Measurements from ENCODE around the gene HOGA1. TPM values are rescaled to one million over a fixed set of nuclear protein-coding genes. Genes with fewer than 3 reads are reported as not detected.

The HOGA1 gene
- total RNA-seq, 1 experiment from 2014 or later, result 4.4 TPM

DNA sequence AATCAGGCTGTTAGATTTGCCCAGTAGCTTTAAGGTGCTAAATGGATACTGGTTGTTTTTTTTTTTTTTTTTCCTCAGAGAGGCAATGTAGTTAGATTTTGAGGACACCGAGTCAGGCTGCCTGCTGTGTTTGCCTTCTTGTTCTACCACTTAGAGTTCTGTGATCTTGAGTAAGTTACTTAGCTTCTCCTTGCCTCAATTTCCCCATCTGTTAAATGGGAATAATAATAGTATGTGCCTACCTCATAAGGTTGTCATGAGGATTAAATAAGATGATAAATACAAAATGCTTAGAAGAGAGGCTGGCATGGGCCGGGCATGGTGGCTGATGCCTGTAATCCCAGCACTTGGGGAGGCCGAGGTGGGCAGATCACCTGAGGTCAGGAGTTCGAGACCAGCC, 34.5 kb downstream of the HOGA1 start:
- Histone ChIP-seq H3K4me2 (no peak overlapping the region), H3K4me3 (no peak overlapping the region), H3K9me2 (ENCODE audit: insufficient read depth) (no peaks in the 10 kb centered on the region), H2AFZ (no peak overlapping the region), H3K27me3 (ENCODE audit: insufficient read depth, low read depth) (no peaks in the 10 kb centered on the region), H3F3A (ENCODE audit: insufficient read depth, low read depth) (no peaks in the 10 kb centered on the region), H3K4me1 (replicated peaks; ENCODE audit: insufficient read depth) (no peaks in the 10 kb centered on the region), H3K36me3 (ENCODE audit: low read depth) (no peaks in the 10 kb centered on the region), H4K20me1 (ENCODE audit: insufficient read depth) (no peaks in the 10 kb centered on the region), H3K27ac (no peak overlapping the region), H3K9me3 (ENCODE audit: insufficient read depth, low read depth) (no peaks in the 10 kb centered on the region), H3K79me2 (ENCODE audit: low read depth) (no peaks in the 10 kb centered on the region)
- no peak for TF ChIP-seq CTCF (conservative IDR thresholded peaks at IDR 0.05)
- TF ChIP-seq EZH2 (IDR thresholded peaks at IDR 0.05; ENCODE audit: low read depth), result no peak
- POLR2A ChIA-PET (ENCODE audit: unreplicated experiment), result interaction anchor here (0.7 kb wide), 1 partner anchor 14 kb away, joined by 4 read pairs; no protein-coding TSS in a partner anchor
- CTCF ChIA-PET, result interaction anchor here (0.7 kb wide), 1 partner anchor 101 kb away, joined by 16 read pairs; no protein-coding TSS in a partner anchor
- no peak for DNase-seq
- intact Hi-C loops (cut with micrococcal nuclease; ENCODE audit: unreplicated experiment), result loop anchor here (10.0 kb wide), 1 partner anchor 64 kb away; no protein-coding TSS in a partner anchor
- BruUV-seq (replicated peaks), result no TSS peak

- Histone ChIP-seq H3K4me2 (no peak overlapping the region), H3K9me2 (ENCODE audit: insufficient read depth) (no peaks in the 10 kb centered on the region), H3K27me3 (ENCODE audit: insufficient read depth, low read depth) (no peaks in the 10 kb centered on the region), H3K79me2 (ENCODE audit: low read depth) (no peaks in the 10 kb centered on the region), H4K20me1 (ENCODE audit: insufficient read depth) (no peaks in the 10 kb centered on the region), H3K4me3 (no peak overlapping the region), H3K27ac (no peak overlapping the region), H3K4me1 (replicated peaks; ENCODE audit: insufficient read depth) (no peaks in the 10 kb centered on the region), H2AFZ (no peak overlapping the region), H3F3A (ENCODE audit: insufficient read depth, low read depth) (no peaks in the 10 kb centered on the region), H3K9me3 (ENCODE audit: insufficient read depth, low read depth) (no peaks in the 10 kb centered on the region), H3K36me3 (ENCODE audit: low read depth) (no peaks in the 10 kb centered on the region)
- DNase-seq, result no peak
- no TSS peak for BruUV-seq (replicated peaks)
- no peak for TF ChIP-seq CTCF (conservative IDR thresholded peaks at IDR 0.05)
- no peak for TF ChIP-seq EZH2 (IDR thresholded peaks at IDR 0.05; ENCODE audit: low read depth)
- ChIA-PET CTCF (no interaction called here), POLR2A (ENCODE audit: unreplicated experiment) (no interaction called here)
- intact Hi-C loops (cut with micrococcal nuclease; ENCODE audit: unreplicated experiment), result no loop called here
These were observed 39.1 kb downstream of the HOGA1 start for GRCh38 chr10:97623277-97623676.

DNA sequence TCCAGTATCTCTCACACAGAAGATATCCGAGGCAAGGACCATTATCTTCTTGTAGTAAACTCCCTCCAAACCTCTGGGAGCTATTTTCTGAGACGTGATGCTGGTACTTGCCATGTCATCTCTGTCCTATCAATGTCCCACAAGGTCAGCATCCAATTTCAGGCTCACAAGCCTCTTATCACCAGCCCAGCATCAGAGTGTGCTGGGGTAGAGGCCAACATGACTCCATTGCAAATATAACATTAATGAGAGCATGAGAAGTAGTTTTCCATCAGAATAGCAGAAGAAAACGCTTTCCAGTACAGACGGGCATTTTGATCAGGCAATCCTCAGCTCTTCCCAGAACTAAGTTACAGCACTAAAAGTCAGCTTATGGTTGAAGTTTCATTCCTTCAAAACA, 43.5 kb downstream of the HOGA1 start:
- CTCF ChIA-PET, result interaction anchor here (0.6 kb wide), 1 partner anchor 44 kb away, joined by 3 read pairs; no protein-coding TSS in a partner anchor
- Histone ChIP-seq H3K9me2 (ENCODE audit: insufficient read depth) (no peaks in the 10 kb centered on the region), H3F3A (ENCODE audit: insufficient read depth, low read depth) (no peaks in the 10 kb centered on the region), H3K9me3 (ENCODE audit: insufficient read depth, low read depth) (no peaks in the 10 kb centered on the region), H3K4me2 (no peak overlapping the region), H3K36me3 (ENCODE audit: low read depth) (no peaks in the 10 kb centered on the region), H2AFZ (no peak overlapping the region), H3K27ac (no peak overlapping the region), H3K4me1 (replicated peaks; ENCODE audit: insufficient read depth) (no peaks in the 10 kb centered on the region), H3K79me2 (ENCODE audit: low read depth) (0 out of 2 replicates have a peak, but pooled peaks cover 4% of the 10 kb centered on the region), H3K27me3 (ENCODE audit: insufficient read depth, low read depth) (no peaks in the 10 kb centered on the region), H4K20me1 (ENCODE audit: insufficient read depth) (no peaks in the 10 kb centered on the region), H3K4me3 (no peak overlapping the region)
- DNase-seq, result no peak
- POLR2A ChIA-PET (ENCODE audit: unreplicated experiment), result no interaction called here
- TF ChIP-seq EZH2 (IDR thresholded peaks at IDR 0.05; ENCODE audit: low read depth) (no peak), CTCF (conservative IDR thresholded peaks at IDR 0.05) (no peak)
- no TSS peak for BruUV-seq (replicated peaks)
- intact Hi-C loops (cut with micrococcal nuclease; ENCODE audit: unreplicated experiment), result no loop called here

Measured in PC-9 (cell line).